K562 (cell line): ENCODE measurements around the gene P4HB. TPM values are rescaled to one million over a fixed set of nuclear protein-coding genes. Genes with fewer than 3 reads are reported as not detected.

Experiments used
- ATAC-seq: fragments of 200-7000 bp; cut with Tn5 transposase; 3 replicates; pipeline ENCODE4 v1.9.1; 2020; ENCODE audit warnings: moderate library complexity
- BruUV-seq: library from RNA; stranded (reverse); fragments of 400-500 nt; replicated peaks from 2 replicates; lab custom pipeline; 2021; lab: Mats Ljungman, UMichigan
- CTCF ChIA-PET: fragments of 300-600 bp; formaldehyde crosslinking; extraction: SDS; loops from one replicate; lab custom pipeline; 2021; ENCODE audit warnings: low intra/inter-chr PET ratio; lab: Yijun Ruan, JAX
- POLR2A ChIA-PET: fragments of 300-600, 350-650 bp; sonication (Branson Sonifier 250); formaldehyde crosslinking; extraction: SDS; loops from one replicate; lab custom pipeline; 2021; ENCODE audit warnings: antibody characterized with exemption, inconsistent platforms; lab: Yijun Ruan, JAX
- DNase-seq, 4 experiments: peaks; one replicate each; pipeline versions ENCODE4 v3.0.0 to v3.0.0-alpha.2; 2011 to 2018; ENCODE audit warnings: low spot score in 3 of 4, mixed read lengths in 3 of 4; ENCODE audit errors: extremely low read depth in 1 of 4
- FAIRE-seq: peaks from 2 replicates; lab custom pipeline; 2011; peaks lifted over from hg19 to GRCh38; lab: Jason Lieb, UNC
- H2AFZ ChIP-seq: 2 replicates; pipeline ENCODE4 v1.6.0; 2011; ENCODE audit warnings: low read depth, low read length, control low read depth, inconsistent platforms
- H3K27ac ChIP-seq: fragments of 200-600 bp; 3 replicates; pipeline ENCODE4 v1.8.0; 2011; ENCODE audit warnings: low read depth, mild to moderate bottlenecking, control low read depth, inconsistent platforms, low read length, moderate library complexity, mixed read lengths; ENCODE audit errors: extremely low read depth
- H3K27me3 ChIP-seq, 2 experiments: fragments of 300-600 bp in 1 of 2; 2 replicates in 1 of 2; 3 replicates in 1 of 2; pipeline versions ENCODE4 v1.6.0 to v1.8.0; 2011; ENCODE audit warnings: inconsistent platforms in 2 of 2, low read length in 2 of 2, mild to moderate bottlenecking in 1 of 2, mixed read lengths in 1 of 2, moderate library complexity in 1 of 2; ENCODE audit not compliant: control insufficient read depth in 2 of 2, insufficient read depth in 2 of 2
- H3K36me3 ChIP-seq: fragments of 300-600 bp; 3 replicates; pipeline ENCODE4 v1.8.0; 2011; ENCODE audit warnings: mild to moderate bottlenecking, low read length, inconsistent platforms; ENCODE audit not compliant: control insufficient read depth, insufficient read depth
- H3K4me1 ChIP-seq, 2 experiments: fragments of 200-600 bp in 1 of 2; replicated peaks in 1 of 2; 2 replicates in 1 of 2; 3 replicates in 1 of 2; pipeline versions ENCODE4 v1.5.1 to v1.8.0; 2011; ENCODE audit warnings: inconsistent platforms in 2 of 2, low read length in 2 of 2, mild to moderate bottlenecking in 1 of 2, mixed read lengths in 1 of 2, moderate library complexity in 1 of 2; ENCODE audit not compliant: control insufficient read depth in 2 of 2, insufficient read depth in 2 of 2
- H3K4me2 ChIP-seq: 2 replicates; pipeline ENCODE4 v1.6.1; 2011; ENCODE audit warnings: low read length, control low read depth, inconsistent platforms, mixed read lengths; ENCODE audit not compliant: insufficient read depth
- H3K4me3 ChIP-seq: fragments of 200-600 bp; sonication (generic), shearing (Covaris generic); 2 replicates; pipeline ENCODE4 v1.5.1; 2016; ENCODE audit warnings: control low read depth, inconsistent platforms
- H3K79me2 ChIP-seq: fragments of 200-600 bp; 3 replicates; pipeline ENCODE4 v1.8.0; 2011; ENCODE audit warnings: low read length, inconsistent platforms; ENCODE audit not compliant: control insufficient read depth, insufficient read depth
- H3K9ac ChIP-seq, 2 experiments: 2 replicates each; pipeline versions ENCODE4 v1.6.0 to v1.6.1; 2011; ENCODE audit warnings: low read depth in 2 of 2, low read length in 2 of 2, control low read depth in 1 of 2, inconsistent platforms in 1 of 2, mild to moderate bottlenecking in 1 of 2, mixed read lengths in 1 of 2; ENCODE audit not compliant: insufficient read depth in 1 of 2
- H3K9me1 ChIP-seq: one replicate; pipeline ENCODE4 v1.6.0; 2011; ENCODE audit warnings: inconsistent platforms, mild to moderate bottlenecking, low read length, moderate library complexity; ENCODE audit not compliant: control insufficient read depth, insufficient read depth
- H3K9me3 ChIP-seq: replicated peaks from 2 replicates; pipeline ENCODE4 v1.5.1; 2011; ENCODE audit warnings: low read depth, low read length, inconsistent platforms; ENCODE audit not compliant: control insufficient read depth, insufficient read depth
- H4K20me1 ChIP-seq: replicated peaks from 2 replicates; pipeline ENCODE4 v1.6.1; 2011; ENCODE audit warnings: low read length, inconsistent platforms, mixed read lengths; ENCODE audit not compliant: control insufficient read depth, insufficient read depth
- BDP1 ChIP-seq: IDR thresholded peaks from 3 replicates; pipeline ENCODE4 v1.6.1; 2011; ENCODE audit not compliant: insufficient read length, insufficient read depth
- CHD2 ChIP-seq: IDR thresholded peaks from 2 replicates; pipeline ENCODE4 v1.6.1; 2011; ENCODE audit warnings: low read depth, low read length
- ELF1 ChIP-seq: fragments of 200-800 bp; sonication (Bioruptor generic); IDR thresholded peaks from 2 replicates; pipeline ENCODE4 v1.6.1; 2016; ENCODE audit warnings: missing genetic modification characterization, missing compliant biosample characterization
- FOXA1 ChIP-seq: fragments of 450-650 bp; IDR thresholded peaks from 2 replicates; pipeline ENCODE4 v1.6.1; 2016; ENCODE audit warnings: mild to moderate bottlenecking, borderline replicate concordance
- HIVEP1 ChIP-seq: fragments of 250-450 bp; sonication (Bioruptor Pico); IDR thresholded peaks from 2 replicates; pipeline ENCODE4 v1.4.0; 2020; ENCODE audit warnings: mild to moderate bottlenecking
- HNRNPK ChIP-seq: fragments of 200-400 bp; formaldehyde crosslinking; IDR thresholded peaks from one replicate; pipeline ENCODE4 v1.6.1; 2018; ENCODE audit warnings: mild to moderate bottlenecking, low read depth, low read length; ENCODE audit not compliant: poor library complexity, severe bottlenecking
- HNRNPL ChIP-seq: fragments of 200-400 bp; formaldehyde crosslinking; IDR thresholded peaks from 2 replicates; pipeline ENCODE4 v1.6.1; 2017; ENCODE audit warnings: low read depth, mild to moderate bottlenecking, low read length
- MXI1 ChIP-seq: IDR thresholded peaks from 2 replicates; pipeline ENCODE4 v1.6.1; 2011; ENCODE audit warnings: low read depth, mild to moderate bottlenecking, improper control_type of control experiment, low read length
- NELFE ChIP-seq: IDR thresholded peaks from 2 replicates; pipeline ENCODE4 v1.6.1; 2011; ENCODE audit warnings: mild to moderate bottlenecking; ENCODE audit not compliant: insufficient read depth, insufficient read length
- NFRKB ChIP-seq: fragments of 450-650 bp; IDR thresholded peaks from 2 replicates; pipeline ENCODE4 v1.6.1; 2016; ENCODE audit warnings: low read depth
- PRPF4 ChIP-seq: fragments of 200-400 bp; formaldehyde crosslinking; IDR thresholded peaks from one replicate; pipeline ENCODE4 v1.6.1; 2017; ENCODE audit warnings: low read length, low read depth, mild to moderate bottlenecking; ENCODE audit not compliant: insufficient read depth, poor library complexity, severe bottlenecking
- SIN3A ChIP-seq, 2 experiments: fragments of 150-350 bp in 1 of 2; IDR thresholded peaks; 2 replicates each; pipeline ENCODE4 v1.6.1; 2011 to 2016; ENCODE audit warnings: borderline replicate concordance in 2 of 2, low read depth in 2 of 2, low read length in 2 of 2, mild to moderate bottlenecking in 2 of 2, moderate library complexity in 2 of 2; ENCODE audit not compliant: control insufficient read depth in 1 of 2
- ZBTB7A ChIP-seq: IDR thresholded peaks from 2 replicates; pipeline ENCODE4 v1.6.1; 2011; ENCODE audit warnings: low read depth, mild to moderate bottlenecking, low read length, moderate library complexity, borderline replicate concordance; ENCODE audit not compliant: control insufficient read depth
- ZNF778 ChIP-seq: fragments of 450-650 bp; formaldehyde crosslinking; IDR thresholded peaks from 2 replicates; pipeline ENCODE4 v1.4.0; 2020; ENCODE audit warnings: mild to moderate bottlenecking, moderate library complexity
- WGBS: fragments of 100-300 bp; shearing (Covaris generic); methylation state at CpG from one replicate; pipeline ENCODE4 v1.1.6; 2016; ENCODE audit warnings: low coverage, mixed read lengths; ENCODE audit not compliant: insufficient coverage; ENCODE audit errors: missing lambda C conversion rate; 5-methylcytosine and 5-hydroxymethylcytosine counted together
- in situ Hi-C: fragments of 300-500 bp; cut with MboI; formaldehyde crosslinking; loops from 4 replicates; pipeline ENCODE4 v1.15.0; 2018; ENCODE audit warnings: inconsistent platforms, mixed read lengths
- intact Hi-C: fragments of 100-400 bp; cut with micrococcal nuclease; formaldehyde crosslinking; loops from 2 replicates; pipeline ENCODE4 v1.14.2; 2022
- polyA plus RNA-seq, 8 experiments: library from polyadenylated mRNA; depleted of rRNA in 4 of 8; stranded (reverse) in 5 of 8; unstranded in 3 of 8; fragments of >200 nt; fragmentation: Nextera tagmentation in 2 of 8; fragmentation: Illumina TruSeq in 1 of 8; extraction: Ambion mirVana in 2 of 8; extraction: Trizol in 1 of 8; gene quantifications; 2 replicates each; pipeline versions ENCODE4 v1.2.1 to v1.2.3, GENCODE V29; 2011 to 2014; ENCODE audit warnings: inconsistent platforms in 1 of 8, missing spikeins in 1 of 8
- total RNA-seq, 7 experiments: library from RNA; depleted of rRNA in 6 of 7; stranded (reverse); fragments of >200 nt in 6 of 7; fragmentation: Illumina TruSeq in 2 of 7; extraction: Trizol in 2 of 7; gene quantifications; 2 replicates each; pipeline versions ENCODE4 v1.2.1 to v1.2.3, GENCODE V29; 2011 to 2021; ENCODE audit warnings: low replicate concordance in 1 of 7
- TF ChIP-seq, protein P1 (sequence below): fragments of 250-450 bp; sonication (Bioruptor Pico); IDR thresholded peaks from 2 replicates; pipeline ENCODE4 v1.4.0; 2020

The P4HB gene
- total and polyA plus RNA-seq, 9 of the 15 experiments (the other 6 are each of a cell fraction or from before 2014, with no cell fraction given) = 4.4 to 645 (median 325) TPM

- CTCF ChIA-PET = no interaction called here
- no peaks in the 10 kb centered on the region for H3K27me3 ChIP-seq
- 0% methylated on average over 45 of the region's 76 CpGs for WGBS
- TF ChIP-seq CHD2 (peak; percentile 75), NFRKB (0 out of 2 replicates have a peak, but pooled peaks have one; percentile 48), NELFE (no peak), MXI1 (peak; percentile 57; the same call in 1 of the 2 replicates), ELF1 (tag) (peak; percentile 70; the same call in 1 of the 2 replicates), ZNF778 (CRISPR knock-in tag) (no peak), FOXA1 (no peak), HNRNPK (peak; percentile 29), BDP1 (no peak), SIN3A (IDR thresholded peaks at IDR 0.05; ENCODE audit: borderline replicate concordance in 2 of 2, control insufficient read depth in 1 of 2, low read depth in 2 of 2, low read length in 2 of 2) (peak; percentile 37 to 80; a peak in 2 of 4 replicates), HIVEP1 (no peak), HNRNPL (peak; percentile 22; the same call in 1 of the 2 replicates), PRPF4 (no peak), ZBTB7A (peak; percentile 69; the same call in 1 of the 2 replicates)
- TF ChIP-seq, protein P1, sequence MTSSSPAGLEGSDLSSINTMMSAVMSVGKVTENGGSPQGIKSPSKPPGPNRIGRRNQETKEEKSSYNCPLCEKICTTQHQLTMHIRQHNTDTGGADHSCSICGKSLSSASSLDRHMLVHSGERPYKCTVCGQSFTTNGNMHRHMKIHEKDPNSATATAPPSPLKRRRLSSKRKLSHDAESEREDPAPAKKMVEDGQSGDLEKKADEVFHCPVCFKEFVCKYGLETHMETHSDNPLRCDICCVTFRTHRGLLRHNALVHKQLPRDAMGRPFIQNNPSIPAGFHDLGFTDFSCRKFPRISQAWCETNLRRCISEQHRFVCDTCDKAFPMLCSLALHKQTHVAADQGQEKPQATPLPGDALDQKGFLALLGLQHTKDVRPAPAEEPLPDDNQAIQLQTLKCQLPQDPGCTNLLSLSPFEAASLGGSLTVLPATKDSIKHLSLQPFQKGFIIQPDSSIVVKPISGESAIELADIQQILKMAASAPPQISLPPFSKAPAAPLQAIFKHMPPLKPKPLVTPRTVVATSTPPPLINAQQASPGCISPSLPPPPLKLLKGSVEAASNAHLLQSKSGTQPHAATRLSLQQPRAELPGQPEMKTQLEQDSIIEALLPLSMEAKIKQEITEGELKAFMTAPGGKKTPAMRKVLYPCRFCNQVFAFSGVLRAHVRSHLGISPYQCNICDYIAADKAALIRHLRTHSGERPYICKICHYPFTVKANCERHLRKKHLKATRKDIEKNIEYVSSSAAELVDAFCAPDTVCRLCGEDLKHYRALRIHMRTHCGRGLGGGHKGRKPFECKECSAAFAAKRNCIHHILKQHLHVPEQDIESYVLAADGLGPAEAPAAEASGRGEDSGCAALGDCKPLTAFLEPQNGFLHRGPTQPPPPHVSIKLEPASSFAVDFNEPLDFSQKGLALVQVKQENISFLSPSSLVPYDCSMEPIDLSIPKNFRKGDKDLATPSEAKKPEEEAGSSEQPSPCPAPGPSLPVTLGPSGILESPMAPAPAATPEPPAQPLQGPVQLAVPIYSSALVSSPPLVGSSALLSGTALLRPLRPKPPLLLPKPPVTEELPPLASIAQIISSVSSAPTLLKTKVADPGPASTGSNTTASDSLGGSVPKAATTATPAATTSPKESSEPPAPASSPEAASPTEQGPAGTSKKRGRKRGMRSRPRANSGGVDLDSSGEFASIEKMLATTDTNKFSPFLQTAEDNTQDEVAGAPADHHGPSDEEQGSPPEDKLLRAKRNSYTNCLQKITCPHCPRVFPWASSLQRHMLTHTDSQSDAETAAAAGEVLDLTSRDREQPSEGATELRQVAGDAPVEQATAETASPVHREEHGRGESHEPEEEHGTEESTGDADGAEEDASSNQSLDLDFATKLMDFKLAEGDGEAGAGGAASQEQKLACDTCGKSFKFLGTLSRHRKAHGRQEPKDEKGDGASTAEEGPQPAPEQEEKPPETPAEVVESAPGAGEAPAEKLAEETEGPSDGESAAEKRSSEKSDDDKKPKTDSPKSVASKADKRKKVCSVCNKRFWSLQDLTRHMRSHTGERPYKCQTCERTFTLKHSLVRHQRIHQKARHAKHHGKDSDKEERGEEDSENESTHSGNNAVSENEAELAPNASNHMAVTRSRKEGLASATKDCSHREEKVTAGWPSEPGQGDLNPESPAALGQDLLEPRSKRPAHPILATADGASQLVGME (CRISPR knock-in tag) = no peak
Observed at GRCh38 chr17:81833160-81833920, 27.0 kb downstream of the P4HB start, which contains the start of gene MCRIP1. Gene MCRIP1 (minus strand): TSS chr17:81833291. CDS start chr17:81824506, 8,785 bp downstream.

More at GRCh38 chr17:81833160-81833920, 27.0 kb downstream of the P4HB start, which contains the start of gene MCRIP1:
- Histone ChIP-seq H3K9me1 (no peaks in the 10 kb centered on the region), H3K4me1 (peaks cover 25 to 58% of the 10 kb centered on the region in 2 experiments), H3K9ac (peak within 1 kb of the TSS; percentile 85 to 96), H3K79me2 (peaks cover 28% of the 10 kb centered on the region; the same call in 2 of the 3 replicates), H4K20me1 (no peaks in the 10 kb centered on the region), H3K36me3 (no peaks in the 10 kb centered on the region), H3K4me2 (peak within 1 kb of the TSS; percentile 89), H2AFZ (peak within 1 kb of the TSS; percentile 68), H3K4me3 (peak within 1 kb of the TSS; percentile 64), H3K9me3 (no peaks in the 10 kb centered on the region), H3K27ac (peak within 1 kb of the TSS; percentile 98)
- peak; percentile 85 for ATAC-seq
- TSS peak; percentile 83 for BruUV-seq
- POLR2A ChIA-PET = interaction anchor here (0.6 to 3.6 kb wide), 15 partner anchors 8 to 232 kb away, joined by 3 to 25 read pairs (median 5); partner anchors contain the start of genes MRPL12 and NPB
- intact Hi-C loops = no loop called here
- no peak for FAIRE-seq
- DNase-seq = peak; percentile 95 to 97 (median 97)
- in situ Hi-C loops = no loop called here
